Renal pelvis (tissue), 4 donors: ENCODE results near the gene CCBE1. TPM values are rescaled to one million over a fixed set of nuclear protein-coding genes. Genes with fewer than 3 reads are reported as not detected.

ENCODE experiments used
- DNase-seq: peaks from one replicate; pipeline ENCODE4 v3.0.0-alpha.2; 2013
- polyA plus RNA-seq, 3 donors: library from polyadenylated mRNA; unstranded; fragments of 120-200 nt; gene quantifications; one replicate each; pipeline ENCODE4 v1.2.1, GENCODE V29; 2013; ENCODE audit not compliant: insufficient read length in 3 of 3

CCBE1 gene
- polyA plus RNA-seq, 3 donors = 23.9 to 31.3 (median 28.8) TPM

DNA sequence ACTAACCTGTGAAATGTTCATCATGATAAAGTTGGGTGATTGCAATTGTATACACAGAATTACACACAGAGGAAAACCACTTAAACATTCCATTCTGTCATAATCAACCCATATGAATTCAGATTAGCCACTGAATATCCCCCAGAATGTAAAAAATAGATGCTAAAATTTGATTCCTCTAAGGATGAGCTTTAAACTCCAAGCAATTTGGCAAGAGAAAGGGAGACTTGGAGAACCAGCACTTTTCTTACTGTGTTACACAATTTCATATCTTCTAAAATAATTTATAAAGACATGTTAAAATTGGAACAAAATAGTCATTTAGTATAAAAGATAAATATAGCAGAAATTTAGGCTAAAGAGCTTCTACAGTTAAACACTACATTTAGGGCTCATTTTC is 191.9 kb downstream of the CCBE1 start:
- no peak for DNase-seq

DNA sequence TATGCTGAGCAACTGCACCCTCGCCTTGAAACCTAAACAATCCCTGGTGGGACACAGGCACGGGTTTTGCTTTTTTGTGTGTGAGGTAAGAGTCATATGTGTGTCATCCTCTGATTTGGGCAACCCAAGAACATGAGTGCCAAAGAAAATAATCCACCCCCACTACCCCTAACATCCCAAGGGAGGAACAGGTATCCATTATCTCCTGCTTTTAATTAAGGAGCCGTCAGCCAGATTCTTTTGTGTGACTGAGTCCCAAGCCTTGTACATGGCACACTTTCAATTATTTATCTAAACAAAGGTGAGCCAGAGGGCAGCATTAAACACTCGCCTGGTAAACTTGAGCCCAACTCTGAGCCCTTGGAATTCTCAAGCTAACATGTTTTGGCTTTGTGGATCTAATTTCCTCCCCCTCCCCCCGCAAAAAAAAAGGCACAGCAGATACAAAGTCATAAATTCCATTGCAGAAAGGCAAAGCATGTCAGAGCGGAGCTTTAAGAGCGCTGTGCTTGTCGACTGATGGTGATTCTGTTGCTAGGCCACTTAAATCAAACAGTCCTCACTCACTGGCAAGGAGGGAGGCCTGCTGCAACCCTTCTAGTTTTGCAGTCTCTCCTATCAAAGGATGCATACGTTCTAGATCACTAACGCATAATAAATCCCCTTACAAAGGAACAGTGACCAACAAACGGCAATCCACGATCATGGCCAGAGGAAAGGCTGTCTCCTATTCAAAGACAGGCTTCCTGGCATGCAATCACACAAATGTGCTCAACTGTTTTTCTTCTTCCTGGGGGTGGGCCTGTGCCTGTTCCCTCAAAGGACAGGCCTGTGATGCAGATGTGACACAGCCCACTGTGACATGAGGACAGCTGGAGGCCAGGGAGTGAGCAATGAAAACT is 194.7 kb downstream of the CCBE1 start:
- peak; percentile 96 for DNase-seq

DNA sequence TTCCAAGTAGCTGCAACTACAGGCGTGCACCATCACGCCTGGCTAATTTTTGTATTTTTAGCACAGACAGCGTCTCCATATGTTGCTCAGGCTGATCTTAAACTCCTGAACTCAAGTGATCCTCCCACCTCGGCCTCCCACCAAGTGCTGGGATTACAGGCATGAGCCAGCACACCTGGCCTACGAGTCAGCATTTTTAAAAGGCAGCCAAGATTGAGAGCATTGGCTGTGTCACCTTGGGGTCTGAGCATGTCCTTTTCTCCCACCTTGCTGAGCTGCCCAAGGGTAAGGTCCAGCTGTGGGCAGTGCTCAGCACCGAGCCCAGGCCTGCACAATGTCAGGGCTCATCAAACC is 195.3 kb downstream of the CCBE1 start:
- DNase-seq = no peak

DNA sequence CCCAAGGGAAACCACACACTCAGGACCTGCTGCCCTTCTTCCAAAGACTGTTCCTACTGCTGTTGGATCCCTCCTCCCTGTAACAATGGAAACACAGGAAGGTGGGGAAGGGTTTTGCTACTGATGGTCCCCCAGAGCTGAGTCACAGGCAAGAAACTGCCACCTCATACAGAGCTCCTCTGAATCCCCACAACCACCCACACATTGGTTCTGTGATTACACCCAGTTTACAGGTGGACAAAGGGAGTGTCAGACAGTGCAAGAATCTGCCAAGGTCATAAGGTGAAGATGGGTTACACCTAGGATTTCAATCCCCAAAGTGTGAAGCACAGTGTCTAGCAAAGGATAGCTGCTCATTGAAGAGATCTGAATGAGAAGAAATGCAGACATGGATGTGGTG is 196.5 kb downstream of the CCBE1 start:
- DNase-seq = no peak

DNA sequence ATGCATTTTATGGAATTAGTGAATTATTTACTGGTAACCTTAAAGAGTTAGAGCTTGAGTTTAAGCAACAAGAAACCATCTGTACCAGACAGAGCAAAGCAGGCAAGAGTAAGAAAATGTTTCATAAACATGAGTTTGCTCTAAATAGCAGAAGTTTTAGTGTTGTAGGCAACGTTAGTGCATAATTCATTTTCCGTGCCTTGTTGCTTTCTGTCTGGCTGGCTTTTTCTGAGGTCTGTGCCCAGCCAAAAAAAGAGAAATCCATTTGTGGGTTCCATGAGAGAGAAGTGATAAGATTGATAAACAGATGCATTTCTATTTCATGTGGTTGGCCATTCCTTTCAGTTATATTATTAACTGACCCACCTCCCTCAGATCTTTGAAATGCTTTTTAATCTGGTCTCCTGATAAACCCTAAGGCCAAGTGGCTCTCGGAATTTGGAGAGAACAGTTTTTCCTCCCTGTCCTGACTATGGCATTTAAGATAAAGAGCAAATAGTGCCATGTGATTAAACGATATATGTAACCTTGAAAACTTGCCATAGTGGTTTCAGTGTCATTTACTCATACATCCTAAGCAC is 198.6 kb downstream of the CCBE1 start:
- no peak for DNase-seq

DNA sequence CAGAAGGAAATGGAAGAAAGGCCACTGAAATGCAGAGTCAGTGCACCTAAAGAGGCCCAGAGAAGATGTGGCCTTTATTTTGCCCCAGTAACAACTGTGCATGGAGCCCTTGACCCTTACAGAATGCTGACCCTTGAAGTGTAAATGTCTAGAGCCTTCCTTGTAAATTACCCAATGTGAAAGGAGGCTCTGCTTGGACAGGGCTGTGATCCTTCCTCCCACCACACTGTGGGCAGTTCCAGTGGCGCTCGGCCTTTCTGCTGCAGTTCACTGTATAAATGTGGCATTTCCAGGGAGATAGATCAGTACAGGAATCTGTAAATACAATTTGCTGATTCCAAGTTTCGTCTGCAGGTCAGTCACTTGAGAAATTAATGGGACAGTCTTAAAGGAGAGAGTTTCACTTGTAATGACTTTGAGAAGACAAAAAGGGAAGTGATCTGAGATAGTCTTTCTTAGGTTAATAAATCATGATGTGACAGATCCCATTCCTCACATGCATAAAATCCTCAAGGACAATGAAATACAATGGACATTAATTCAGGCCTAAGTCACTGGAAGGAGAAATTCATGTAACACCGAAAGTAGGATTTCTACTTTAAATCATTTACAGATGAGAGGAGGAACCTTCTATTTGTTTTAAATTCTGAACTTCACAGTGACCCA is 204.3 kb downstream of the CCBE1 start:
- DNase-seq = no peak

DNA sequence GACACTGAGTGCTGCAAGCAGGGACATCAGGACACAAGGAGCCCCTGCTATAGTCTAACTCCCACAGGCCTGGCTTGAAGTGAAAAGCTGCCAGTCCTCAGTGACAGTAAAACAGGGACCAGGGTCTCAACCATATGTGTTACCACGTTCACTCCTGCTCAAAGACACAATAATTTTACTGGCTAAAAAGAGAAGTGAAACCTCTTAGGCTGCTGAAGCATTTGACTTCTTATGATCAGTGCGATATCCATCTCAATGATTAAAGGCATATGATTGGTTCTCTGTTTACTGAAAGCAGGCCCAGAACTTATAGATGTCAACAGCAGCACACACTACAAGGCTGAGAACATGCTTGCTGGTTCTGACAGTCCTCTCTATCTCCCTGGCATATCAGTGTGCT is 208.3 kb downstream of the CCBE1 start:
- DNase-seq = no peak

DNA sequence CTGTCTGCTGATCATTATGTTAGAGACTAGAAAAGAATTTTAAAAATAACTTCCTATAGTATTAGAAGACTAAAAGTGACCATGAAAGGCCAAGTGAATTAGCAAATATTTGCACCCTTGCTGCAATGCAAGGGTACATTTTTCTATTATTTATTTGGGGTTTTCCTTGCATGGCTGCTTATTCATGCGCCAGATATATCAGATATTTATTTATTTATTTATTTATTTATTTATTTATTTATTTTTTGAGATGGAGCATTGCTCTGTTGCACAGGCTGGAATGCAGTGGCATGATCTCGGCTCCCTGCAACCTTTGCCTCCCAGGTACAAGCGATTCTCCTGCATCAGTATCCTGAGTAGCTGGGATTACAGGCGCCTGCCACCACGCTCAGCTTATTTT is 211.8 kb downstream of the CCBE1 start:
- no peak for DNase-seq

DNA sequence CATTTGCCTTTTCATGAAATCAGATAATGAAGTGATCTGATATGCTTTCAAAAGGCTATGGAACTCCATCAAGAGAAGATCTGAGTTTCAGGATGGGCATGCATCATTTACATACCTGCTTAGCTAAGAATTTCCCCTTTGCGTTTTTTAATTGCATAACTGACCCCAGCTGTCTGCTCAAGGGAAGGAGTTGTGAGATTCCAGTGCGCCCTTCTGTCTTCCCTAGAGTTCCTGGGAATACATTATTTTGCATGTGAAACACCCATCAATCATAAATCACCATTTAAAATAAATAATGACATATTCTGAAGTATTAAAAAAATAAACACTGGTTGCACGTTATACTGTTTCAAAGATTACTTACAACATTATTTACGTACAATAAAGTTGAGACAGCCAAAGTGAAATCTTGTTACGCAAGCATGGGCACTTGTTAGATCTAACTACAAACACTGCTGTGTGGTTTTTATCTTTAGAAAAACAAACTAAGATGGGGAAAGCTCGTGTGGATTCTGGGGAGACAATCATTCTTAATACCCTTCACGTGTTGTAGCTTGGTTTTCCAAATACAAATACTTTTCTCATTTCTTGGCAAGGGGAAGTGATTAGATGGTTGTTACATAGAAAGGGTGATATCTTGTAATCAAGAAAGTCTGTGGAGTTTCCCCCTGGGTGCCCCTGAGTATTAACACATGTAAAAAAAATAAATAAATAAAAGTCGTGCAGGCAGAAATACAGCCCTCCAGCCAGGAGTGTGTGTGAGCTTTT is 212.5 kb downstream of the CCBE1 start:
- no peak for DNase-seq

DNA sequence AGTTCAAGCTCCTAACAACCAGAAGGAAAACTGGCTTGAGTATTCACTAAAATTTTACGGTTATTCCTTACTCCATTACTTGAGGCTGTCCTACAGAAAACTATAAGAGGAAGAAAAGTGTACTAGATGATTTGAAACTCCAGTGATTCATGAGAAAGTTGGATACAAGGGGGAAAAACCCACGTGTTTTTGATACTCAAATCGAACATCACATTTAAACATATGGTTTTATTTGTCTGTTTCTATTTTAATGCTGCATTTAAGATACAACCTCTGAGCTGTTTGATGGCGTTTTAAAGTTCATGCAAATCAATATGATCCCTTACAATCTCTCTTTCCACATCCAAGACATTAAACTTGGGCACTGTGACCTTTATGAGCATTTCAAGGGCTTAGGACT is 213.1 kb downstream of the CCBE1 start:
- DNase-seq = no peak

DNA sequence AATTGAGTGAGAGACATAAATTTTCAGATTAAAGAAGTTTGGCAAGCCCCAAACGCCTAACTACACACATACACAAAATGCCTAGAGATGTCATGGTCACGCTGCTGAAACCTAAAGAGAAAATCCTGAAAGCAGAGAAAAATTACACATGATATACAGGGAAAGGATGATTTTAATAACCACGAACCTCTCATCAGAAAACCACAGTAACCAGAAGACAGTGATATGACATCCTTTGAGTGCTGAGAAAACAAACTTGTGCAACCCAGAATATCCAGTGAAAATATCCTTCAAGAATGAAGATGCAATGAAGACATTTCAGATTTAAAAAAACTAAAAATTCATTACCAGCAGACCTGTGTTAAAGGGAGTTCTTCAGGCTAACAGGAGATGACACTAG is 215.8 kb downstream of the CCBE1 start:
- no peak for DNase-seq

DNA sequence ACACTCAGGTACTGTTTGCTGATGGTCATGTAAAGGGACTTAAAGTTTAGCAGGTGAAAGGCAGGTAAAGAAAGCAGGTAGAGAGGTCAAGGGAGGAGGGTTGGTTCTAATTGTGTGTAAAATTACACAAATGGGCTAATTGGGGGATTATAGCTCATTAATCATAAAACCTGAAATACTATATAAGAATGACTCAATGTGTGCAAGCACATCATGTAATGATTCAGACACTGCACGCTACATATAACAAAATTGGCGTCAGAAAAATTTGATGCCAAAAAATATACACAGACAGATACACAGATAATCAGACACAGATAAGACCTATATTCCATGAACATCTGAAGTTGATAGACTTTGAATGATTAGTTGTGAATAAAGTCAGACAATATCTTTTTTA is 217.4 kb downstream of the CCBE1 start:
- DNase-seq = no peak

DNA sequence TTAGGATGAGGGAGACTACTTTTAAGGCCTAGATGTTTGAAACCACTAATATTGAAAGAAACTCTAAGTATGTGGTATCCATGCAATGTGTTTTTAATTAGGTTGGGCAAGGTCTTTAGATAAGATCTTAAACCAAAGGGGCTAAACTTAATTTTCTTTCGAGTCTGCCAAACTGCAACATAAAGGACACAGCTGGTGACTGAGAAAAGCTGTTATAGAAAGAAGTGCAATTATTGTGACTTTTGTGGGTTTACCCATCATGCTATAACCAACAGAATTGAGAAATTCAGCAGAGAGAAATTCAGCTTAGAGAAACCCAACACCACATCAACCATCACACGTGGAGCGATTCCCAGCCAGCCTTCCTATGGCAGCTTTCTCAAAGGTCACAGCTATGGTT is 218.6 kb downstream of the CCBE1 start:
- no peak for DNase-seq

DNA sequence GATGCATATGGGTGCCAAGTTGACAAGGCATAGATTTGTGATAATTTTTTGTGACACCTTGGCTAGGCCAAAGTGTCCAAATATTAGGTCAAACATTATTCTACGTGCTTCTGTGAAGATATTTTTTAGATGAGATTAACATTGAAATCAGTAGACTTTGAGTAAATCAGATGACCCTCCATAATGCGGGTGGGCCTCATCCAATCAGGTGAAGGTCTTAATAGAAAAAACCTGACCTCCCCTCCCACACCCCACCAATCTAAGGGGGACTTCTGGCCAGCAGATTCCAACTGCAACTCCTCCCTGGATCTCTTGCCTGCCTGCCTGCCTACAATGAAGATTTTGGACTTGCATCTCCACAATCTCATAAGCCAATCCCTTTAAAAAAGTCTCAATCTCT is 219.4 kb downstream of the CCBE1 start:
- no peak for DNase-seq

DNA sequence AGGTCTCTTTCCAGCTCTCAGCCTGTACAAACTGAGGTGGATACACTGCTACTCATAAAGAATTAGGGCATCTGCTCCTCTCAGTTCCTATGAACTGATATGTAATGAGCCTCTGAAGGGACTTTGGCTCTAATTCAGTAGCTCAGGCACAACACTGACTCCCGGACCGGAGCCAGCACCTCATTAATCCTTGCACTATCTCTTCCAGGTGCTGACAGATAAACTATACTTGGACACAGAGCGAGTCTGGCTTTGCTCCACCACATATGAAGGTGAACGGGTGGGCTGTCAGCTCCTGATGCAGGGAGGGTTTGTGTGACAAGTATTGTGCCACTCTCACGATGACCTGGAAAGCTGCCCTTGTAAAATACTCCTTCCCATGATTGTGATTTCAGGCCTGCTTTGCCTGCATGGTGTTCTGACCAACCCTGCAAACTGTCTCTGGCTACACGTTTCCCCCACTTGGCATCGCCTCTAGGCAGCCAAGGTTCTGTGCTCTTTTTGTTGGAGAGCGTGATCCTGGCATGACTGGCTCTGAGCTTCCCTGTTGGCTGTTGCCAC is 226.6 kb downstream of the CCBE1 start:
- no peak for DNase-seq

DNA sequence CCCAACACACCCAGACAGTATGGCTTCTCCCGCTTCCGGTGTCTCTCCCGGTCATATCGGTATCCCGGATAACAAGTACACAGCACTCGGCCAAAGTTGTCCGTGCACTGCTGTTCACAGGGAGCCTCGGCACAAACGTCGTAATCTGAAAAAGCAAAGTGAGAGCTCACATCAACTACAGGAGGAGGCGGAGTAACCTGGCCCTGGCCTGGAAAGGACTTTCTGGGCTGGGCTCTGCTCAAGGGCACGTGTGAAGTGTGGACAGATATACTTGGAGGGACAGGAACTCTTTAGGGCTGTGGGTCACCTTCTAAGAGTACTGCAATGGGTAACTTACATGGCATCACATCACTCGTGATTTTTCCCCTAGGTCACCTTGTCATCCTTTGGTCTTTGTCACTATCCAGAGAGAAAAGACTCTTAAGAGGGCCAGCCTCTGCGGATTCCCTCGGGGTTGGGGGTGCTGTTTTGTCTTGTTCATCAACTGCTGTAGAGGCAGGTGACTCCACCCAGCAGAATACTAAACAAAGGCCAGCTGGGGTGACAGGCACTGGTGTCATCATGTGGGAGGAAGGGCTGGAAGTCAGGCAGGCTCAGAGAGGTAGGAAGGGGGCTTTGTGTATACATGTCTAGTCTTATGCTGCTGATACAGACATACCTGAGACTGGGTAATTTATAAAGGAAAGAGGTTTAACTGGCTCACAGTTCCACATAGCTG is 227.6 kb downstream of the CCBE1 start:
- DNase-seq = no peak

DNA sequence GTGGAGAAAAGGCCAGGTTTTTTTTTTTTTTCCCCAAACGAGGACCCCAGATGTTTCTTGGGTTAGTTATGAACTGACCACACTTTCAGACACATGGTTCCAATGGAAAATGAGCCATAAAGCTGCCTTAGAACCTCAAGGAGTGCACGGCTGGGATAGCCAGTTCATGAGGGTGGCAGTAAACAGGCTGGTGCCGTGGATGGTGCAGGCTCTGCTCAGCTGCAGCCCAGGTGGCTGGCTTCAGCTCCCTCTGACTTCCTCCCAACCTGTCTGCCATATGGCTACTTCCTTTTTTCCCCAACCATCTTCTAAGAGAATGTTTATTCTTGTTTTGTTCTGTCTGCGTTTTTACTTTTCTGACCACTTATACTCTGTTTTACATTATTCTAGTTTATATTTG is 228.4 kb downstream of the CCBE1 start:
- no peak for DNase-seq

DNA sequence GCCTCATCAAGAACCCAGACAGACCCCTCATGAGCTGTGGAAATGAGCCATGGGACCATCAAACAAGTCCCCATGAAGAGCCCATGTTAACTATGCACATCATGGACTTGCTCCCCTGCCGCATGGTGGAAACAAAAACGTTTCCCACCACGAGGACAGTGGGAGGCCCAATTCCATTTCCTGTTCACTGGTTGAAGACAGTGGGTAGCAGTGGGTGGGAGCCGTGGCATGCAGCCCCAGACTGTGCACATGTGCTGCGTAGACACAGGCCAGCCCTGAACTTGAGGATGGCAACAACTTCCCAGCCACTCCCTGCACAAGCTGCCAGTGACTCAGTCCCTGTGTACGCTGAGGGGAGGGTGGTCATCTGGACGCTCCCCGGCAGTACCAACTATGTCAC is 229.7 kb downstream of the CCBE1 start:
- no peak for DNase-seq

DNA sequence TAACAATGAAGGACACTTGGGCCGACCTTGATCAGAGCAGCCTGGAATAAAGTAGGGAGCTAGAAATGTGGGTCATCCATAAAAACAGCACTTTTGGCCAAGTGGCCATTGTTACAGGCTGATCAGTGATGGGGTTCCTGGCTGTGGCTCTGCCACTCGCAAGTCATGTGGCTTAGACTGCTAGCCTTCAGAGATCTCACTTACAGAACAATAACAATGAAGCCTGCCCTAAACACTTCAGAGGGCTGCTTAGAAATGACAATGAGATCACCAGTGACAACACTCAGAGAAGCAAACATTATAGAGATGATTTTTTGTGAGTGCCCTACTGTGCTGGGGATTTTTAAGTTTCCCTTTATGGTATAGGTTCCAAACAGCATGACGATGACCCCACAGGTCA is 230.2 kb downstream of the CCBE1 start:
- DNase-seq = no peak

DNA sequence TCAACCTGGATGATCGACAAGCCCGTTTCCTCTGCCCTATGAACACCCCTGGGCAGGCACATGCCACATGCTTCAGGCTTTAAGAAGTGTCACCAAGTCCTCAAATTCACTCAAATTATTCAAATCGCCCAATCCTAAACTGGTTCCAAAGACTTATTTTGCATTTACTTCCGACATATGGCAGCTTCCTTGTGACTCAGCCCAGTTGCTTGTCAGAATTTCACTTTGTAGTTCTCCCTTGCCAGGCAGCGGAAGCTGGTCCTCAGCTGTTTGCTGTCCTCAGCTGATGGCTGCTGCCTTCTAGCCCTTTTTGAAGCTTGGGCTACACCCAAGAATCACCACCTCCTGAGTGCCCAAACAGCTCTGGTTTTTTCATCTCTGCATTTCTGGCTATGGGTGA is 232.7 kb downstream of the CCBE1 start:
- no peak for DNase-seq

DNA sequence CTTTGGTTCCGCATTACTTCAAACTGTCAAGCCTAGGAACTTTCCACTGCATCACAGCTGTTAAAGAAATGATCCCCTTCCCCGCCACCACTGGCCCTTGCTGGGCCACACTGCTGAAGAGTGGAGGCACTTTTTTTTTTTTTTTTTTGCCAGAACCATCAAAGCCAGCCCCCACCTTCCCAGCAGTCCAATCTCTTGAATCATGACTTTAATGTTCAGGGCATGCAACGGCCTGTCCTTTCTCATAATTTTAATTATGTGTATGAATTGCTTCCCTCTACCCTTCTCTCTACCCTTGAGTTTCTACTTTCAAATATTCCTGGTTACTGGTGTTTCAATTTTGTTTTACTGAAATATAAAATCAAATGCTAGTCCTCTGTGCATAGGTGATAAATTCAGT is 236.1 kb downstream of the CCBE1 start:
- DNase-seq = no peak

DNA sequence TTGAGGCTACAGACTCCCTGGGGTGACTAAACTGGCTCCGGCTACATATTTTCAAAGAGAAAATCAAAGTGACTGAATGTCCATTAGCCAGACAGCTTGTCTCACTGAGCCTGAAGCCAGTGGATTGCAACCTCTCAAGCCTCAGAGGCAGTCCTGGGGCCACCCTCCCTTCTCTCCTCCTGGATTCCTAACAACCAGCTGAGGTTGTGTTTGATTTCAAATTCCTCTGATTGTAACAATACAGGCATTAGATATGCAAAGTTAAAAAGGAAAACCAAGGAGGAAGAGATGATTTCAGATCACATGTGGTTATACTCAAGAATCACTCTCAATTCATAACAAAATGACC is 237.2 kb downstream of the CCBE1 start:
- DNase-seq = no peak
